Stimulated activated naive CD8-positive, alpha-beta T cell treated with anti-CD3 and anti-CD28 coated beads, Interleukin-15, Interleukin-2, amounts not matched to agents 100 ng/mL and 50 ng/mL, for 24 hours (primary cell): ENCODE measurements around the gene PALLD.

Experiments
- H3K27ac Mint-ChIP-seq: one replicate; pipeline ENCODE4 v1.8.0; 2021; ENCODE audit warnings: mild to moderate bottlenecking, mixed read lengths
- H3K27me3 Mint-ChIP-seq: one replicate; pipeline ENCODE4 v1.8.0; 2021; ENCODE audit warnings: mixed read lengths
- H3K36me3 Mint-ChIP-seq: one replicate; pipeline ENCODE4 v1.8.0; 2021; ENCODE audit warnings: low read depth, mixed read lengths
- H3K4me1 Mint-ChIP-seq: one replicate; pipeline ENCODE4 v1.8.0; 2021; ENCODE audit warnings: low read depth, mixed read lengths
- H3K4me3 Mint-ChIP-seq: one replicate; pipeline ENCODE4 v1.8.0; 2021; ENCODE audit warnings: mild to moderate bottlenecking, mixed read lengths
- H3K9me3 Mint-ChIP-seq: one replicate; pipeline ENCODE4 v1.8.0; 2021; ENCODE audit warnings: mixed read lengths

The PALLD gene

DNA sequence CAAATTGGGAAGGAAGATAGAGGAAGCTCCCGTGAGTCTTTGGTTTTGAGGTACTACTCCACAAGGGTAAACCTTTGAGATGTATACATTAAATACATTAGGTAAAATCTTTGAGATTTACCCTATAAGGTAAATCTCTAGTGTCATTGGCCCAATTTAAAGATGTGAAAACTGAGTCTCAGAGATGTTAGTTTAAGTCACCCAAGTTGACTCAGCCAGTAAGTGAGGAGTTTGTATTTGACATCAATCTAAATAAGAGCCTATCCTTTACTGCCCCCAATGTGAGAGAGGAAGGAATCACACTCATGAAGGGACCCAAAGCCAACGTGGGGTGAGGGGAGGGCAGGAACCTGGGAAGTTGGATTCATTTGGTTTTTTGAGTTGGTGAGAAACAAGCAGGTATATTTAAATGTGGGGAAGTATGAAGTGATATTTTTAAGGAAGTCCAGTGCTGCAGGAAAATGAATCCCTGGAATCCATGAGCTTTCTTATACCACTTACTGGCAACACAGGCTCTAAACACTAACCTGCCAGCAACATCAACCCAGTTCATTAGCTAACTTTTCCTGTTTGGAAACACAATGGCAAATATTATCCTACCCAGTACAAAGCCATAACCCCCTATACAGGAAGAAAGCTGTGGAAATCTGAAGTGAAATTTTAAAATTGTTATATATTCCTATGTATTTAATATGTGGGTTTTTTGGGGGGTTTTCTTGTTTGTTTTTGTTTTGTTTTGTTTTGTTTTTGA is 55.3 kb downstream of the PALLD start:
- Mint-ChIP-seq H3K36me3 (no peaks in the 10 kb centered on the region), H3K27me3 (no peaks in the 10 kb centered on the region), H3K4me3 (no peak overlapping the region), H3K4me1 (no peaks in the 10 kb centered on the region), H3K27ac (no peak overlapping the region), H3K9me3 (no peaks in the 10 kb centered on the region)

DNA sequence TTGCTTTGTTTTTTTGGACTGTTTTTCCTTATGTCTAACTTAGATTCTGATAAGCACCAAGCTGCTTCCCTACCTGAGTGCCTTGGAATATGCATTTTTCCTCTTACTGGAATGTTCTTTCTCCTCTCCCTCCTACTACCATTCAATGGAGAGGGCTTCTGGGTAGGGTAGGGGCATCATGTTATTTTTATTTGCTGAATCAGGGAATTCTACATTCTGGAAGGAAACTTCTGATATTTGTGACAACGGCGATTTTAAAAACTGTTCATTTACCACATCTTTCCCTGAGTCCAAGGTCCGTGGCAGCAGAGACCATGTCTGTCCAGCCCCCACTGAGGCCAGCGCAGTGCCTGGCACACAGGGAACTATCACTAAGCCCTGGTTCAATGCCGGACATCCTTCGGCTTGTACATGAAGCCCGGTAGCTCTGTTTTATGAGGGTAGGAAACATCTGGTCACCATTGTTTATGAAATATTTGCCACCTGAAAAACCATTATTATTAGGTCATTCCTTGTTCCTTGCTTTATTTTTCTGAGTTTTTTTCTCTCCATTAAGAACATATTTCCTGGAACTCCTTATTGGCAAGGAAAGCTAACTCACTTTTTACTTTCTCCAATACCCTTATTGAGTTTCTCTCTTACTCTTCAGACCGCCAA is 57.0 kb downstream of the PALLD start:
- Mint-ChIP-seq H3K4me3 (no peak overlapping the region), H3K27ac (no peak overlapping the region), H3K27me3 (peaks cover 8% of the 10 kb centered on the region)

DNA sequence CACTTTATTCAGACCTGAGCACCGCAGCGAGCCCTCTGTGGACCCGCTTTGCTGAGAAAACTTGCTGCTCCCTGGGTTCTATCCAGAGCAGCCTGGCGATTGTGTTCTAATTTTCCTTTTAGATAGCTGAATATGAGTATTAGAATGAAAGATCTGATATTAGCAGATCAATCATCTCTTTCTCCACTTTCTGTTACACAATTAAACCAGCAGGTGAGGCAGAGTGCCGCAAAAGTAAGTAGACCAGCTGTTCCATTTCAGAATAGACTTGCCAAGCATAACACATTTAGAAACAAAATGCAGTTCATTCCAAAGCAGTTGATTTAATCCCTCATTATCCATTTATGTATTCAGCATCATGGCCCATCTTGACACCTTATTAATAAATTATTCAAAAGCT is 58.6 kb downstream of the PALLD start:
- Mint-ChIP-seq H3K4me3 (no peak overlapping the region), H3K27me3 (peaks cover 8% of the 10 kb centered on the region), H3K36me3 (no peaks in the 10 kb centered on the region), H3K9me3 (no peaks in the 10 kb centered on the region), H3K27ac (no peak overlapping the region), H3K4me1 (no peaks in the 10 kb centered on the region)

More for the DNA sequence above, 57.0 kb downstream of the PALLD start:
- Mint-ChIP-seq H3K36me3 (no peaks in the 10 kb centered on the region), H3K9me3 (no peaks in the 10 kb centered on the region), H3K4me1 (no peaks in the 10 kb centered on the region)

DNA sequence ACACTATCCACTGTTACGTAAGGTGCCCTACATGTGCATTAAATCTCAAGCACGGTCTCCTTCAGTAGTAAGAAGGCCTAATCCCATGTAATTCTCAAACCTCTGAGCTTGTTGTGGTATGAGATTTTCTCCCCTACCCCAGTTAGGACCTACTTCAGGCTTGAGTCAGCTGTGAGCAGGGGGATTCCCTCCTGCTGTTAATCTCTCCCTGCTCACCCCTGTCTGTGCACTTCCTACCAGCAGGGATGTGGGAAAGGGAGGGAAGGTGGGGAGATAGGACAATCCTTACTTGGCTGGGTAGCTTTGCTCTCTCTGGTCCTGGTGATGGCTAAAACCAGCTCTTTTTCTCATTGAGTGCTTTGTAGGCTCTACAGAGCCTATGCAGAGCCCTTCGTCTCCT is 60.8 kb downstream of the PALLD start:
- H3K27me3 Mint-ChIP-seq, result peaks cover 10% of the 10 kb centered on the region
- H3K9me3 Mint-ChIP-seq, result no peaks in the 10 kb centered on the region
- no peak overlapping the region for H3K4me3 Mint-ChIP-seq
- no peaks in the 10 kb centered on the region for H3K36me3 Mint-ChIP-seq
- H3K27ac Mint-ChIP-seq, result no peak overlapping the region
- no peaks in the 10 kb centered on the region for H3K4me1 Mint-ChIP-seq

DNA sequence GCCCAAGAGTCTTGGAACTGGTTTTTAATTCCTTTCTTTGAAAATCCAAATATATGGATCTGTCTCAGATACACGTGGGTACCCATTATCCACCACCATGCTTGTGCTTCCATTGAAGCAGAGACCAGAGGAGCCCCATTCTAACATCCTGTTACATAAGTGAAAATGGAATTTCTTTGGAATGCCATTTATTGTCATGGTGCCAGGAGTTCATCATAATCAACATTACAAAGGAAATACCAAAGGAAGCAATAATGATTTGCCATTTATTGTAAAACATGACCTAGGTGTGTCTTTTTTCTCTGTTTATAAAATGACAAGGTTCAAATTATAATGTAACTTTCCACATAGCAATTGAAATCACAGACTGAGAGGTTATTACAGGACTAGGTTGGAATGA is 61.7 kb downstream of the PALLD start:
- no peaks in the 10 kb centered on the region for H3K4me1 Mint-ChIP-seq
- no peaks in the 10 kb centered on the region for H3K9me3 Mint-ChIP-seq
- no peak overlapping the region for H3K4me3 Mint-ChIP-seq

DNA sequence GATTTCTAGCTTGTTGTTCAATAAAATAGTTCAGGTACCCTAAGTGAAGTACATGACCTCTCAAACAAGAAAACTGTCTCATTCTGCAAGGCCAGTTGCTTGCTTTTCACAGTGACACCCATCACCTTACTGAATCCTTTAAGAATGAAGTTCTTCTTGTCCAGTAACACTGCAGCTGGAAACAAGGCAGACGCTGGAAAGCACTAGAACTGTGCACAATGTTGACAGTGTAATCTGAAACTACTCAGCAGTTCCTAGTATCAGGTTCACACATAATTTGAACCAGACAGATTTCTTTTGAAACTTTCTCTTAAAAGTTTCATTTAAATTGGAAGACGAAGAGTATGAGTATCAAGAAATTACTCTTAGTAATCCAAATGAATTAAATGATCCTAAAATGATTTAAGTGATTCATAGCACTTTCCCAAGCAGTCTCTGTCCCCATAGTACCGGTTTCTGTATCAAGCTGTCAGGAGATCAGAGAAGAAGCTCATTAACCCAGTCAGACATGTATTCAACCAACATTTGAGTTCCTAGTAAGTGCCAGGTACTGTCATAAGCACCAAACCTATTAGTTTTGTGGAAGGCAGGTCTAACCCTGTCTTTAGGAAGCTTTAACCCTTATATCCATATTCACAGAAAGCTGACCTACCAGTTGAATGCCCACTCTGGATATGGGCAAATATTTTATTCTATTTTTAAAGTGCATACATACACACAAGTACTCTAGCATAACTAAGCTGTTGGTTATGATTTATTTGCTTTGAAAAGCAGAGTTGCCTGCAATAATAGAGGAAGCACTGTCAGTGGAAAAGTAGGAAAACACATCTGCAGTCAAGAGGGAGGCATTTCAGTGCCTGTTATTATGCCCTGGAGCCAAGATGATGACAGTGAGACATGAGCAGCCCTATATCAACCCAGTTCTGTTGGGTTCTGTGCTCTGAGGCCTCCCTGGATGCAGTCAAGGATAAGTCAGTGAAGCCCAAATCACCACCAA is 63.6 kb downstream of the PALLD start:
- no peaks in the 10 kb centered on the region for H3K4me1 Mint-ChIP-seq
- no peak overlapping the region for H3K4me3 Mint-ChIP-seq
- no peaks in the 10 kb centered on the region for H3K9me3 Mint-ChIP-seq
- peaks cover 18% of the 10 kb centered on the region for H3K27me3 Mint-ChIP-seq
- no peak overlapping the region for H3K27ac Mint-ChIP-seq
- H3K36me3 Mint-ChIP-seq, result no peaks in the 10 kb centered on the region

More for the DNA sequence above, 61.7 kb downstream of the PALLD start:
- no peaks in the 10 kb centered on the region for H3K36me3 Mint-ChIP-seq
- no peak overlapping the region for H3K27ac Mint-ChIP-seq
- H3K27me3 Mint-ChIP-seq, result peaks cover 14% of the 10 kb centered on the region

DNA sequence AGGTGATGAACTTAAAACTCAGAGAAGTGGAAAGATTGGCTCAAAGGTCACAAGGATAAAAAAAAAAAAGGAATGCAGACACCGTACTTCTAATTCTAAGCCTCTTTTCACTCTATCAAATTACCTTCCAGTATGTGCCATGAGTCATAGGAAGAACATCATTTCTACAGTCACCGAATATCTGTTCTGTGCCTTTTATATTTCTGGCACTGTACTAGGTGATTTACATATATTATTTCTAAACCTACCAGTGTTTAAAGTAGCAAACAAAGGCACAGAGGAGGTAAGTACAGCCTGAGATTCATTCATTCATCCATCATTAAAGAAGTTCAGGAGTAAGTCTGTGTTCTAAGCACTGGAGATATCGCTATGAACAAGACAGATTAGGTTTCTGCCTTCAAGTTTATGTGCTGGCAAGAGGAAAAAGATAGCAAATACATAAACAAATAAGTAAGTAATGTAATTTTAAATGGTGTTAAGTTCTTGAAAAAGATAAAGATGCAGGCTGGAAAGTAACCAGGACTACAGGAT is 65.3 kb downstream of the PALLD start:
- H3K27me3 Mint-ChIP-seq, result peaks cover 18% of the 10 kb centered on the region
- H3K27ac Mint-ChIP-seq, result no peak overlapping the region
- H3K4me1 Mint-ChIP-seq, result no peaks in the 10 kb centered on the region
- H3K36me3 Mint-ChIP-seq, result no peaks in the 10 kb centered on the region
- no peak overlapping the region for H3K4me3 Mint-ChIP-seq
- H3K9me3 Mint-ChIP-seq, result no peaks in the 10 kb centered on the region

DNA sequence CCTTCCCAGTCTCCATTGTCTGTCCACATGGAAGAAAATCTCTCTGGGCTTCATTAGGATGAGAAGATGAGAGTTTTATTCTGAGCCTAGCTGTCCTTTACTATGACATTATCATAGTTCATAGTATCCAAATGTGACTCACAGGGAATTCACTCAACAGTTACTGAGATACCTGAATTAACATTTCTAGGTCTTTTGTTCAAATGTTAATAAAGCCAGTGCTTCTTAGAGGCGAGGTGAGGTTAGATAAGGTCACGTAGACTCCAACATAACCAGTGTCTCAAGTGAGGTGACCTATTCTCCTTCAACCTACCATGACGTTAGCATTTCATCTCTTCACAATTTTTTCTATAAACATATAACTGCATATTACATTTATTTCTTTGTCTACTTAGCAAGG is 67.2 kb downstream of the PALLD start:
- H3K27me3 Mint-ChIP-seq, result peaks cover 9% of the 10 kb centered on the region
- H3K4me3 Mint-ChIP-seq, result no peak overlapping the region
- peaks cover 3% of the 10 kb centered on the region for H3K4me1 Mint-ChIP-seq
- H3K9me3 Mint-ChIP-seq, result no peaks in the 10 kb centered on the region
- H3K27ac Mint-ChIP-seq, result no peak overlapping the region
- no peaks in the 10 kb centered on the region for H3K36me3 Mint-ChIP-seq

DNA sequence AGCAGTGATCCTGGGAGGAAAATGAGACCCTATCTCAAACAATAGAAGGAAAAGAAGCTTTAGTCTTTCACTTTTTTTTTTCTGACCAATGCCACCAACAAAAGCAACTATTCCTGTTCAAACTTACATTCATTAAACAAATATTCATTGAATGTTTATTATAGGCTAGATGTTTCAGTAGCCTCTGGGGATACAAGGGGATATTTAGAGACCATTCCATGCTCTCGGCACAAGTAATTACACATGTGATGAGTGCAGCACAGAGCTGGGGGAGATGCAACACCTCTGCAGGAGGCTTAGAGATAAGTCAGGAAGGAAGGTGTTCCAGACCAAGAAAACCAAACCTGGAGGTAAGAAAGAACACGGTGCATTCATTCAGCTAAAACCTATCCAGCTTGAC is 68.3 kb downstream of the PALLD start:
- H3K36me3 Mint-ChIP-seq, result no peaks in the 10 kb centered on the region
- no peak overlapping the region for H3K27ac Mint-ChIP-seq
- H3K4me3 Mint-ChIP-seq, result no peak overlapping the region
- peaks cover 12% of the 10 kb centered on the region for H3K4me1 Mint-ChIP-seq
- no peaks in the 10 kb centered on the region for H3K9me3 Mint-ChIP-seq
- H3K27me3 Mint-ChIP-seq, result peaks cover 9% of the 10 kb centered on the region

DNA sequence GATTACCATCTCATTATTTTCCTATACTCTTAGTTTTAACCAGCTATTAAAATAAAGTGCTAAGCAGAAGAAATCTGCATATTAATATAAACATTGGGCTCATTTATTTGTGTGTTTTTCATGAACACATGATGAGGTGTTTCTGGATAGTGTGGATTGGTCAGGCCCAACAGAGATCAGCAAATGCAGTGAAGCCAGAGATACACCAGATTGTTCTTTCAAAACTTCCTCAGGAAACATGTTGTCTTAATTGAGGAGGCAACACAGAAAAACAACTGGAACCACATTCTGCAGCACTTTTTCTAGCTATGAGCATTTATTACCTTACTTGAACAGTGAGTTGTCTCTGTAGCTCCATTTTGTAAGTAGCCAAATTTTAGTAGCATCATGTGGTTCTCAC is 69.9 kb downstream of the PALLD start:
- Mint-ChIP-seq H3K4me3 (no peak overlapping the region), H3K9me3 (no peaks in the 10 kb centered on the region), H3K27ac (no peak overlapping the region), H3K27me3 (peaks cover 9% of the 10 kb centered on the region), H3K4me1 (peaks cover 12% of the 10 kb centered on the region), H3K36me3 (no peaks in the 10 kb centered on the region)

DNA sequence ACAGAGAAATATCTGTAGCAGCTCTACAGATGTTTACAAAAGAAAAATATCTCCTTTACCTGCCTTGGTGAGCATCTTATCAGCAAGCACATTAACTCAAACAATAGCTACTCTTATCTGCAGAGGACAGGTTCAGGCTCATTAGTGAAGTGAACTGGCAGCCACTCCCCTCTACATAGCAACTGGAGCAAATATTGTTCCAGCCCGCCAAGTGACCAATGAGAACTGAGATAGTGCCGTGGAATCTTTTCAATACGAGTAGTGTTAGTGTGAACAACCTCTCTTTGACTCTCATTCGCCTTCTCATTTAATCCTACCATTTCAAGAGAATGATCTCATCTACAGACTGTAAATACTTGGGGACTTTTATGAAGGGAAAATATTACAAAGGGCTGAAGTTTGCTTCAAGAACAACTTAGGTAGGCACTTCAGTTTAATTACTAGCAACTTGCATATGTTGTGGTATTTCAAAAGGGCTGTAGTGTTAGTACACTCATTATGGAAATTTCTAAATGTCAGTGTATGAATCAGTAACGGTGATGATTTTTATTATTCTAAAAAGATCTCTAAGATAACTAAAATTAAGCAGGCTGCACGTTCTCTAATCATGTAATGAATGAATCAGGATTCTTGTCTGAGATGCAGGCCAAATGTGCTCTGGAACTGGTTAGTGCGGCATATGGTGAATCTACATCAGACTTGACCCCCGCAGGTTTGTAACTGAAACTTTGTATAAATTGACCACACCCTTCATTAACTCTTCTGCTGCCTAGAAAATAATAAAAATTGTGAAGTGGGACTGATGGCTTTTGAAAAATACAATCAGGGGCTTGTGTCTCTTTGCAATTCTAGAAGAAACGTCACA is 72.4 kb downstream of the PALLD start:
- H3K9me3 Mint-ChIP-seq, result no peaks in the 10 kb centered on the region
- peak overlapping the region; percentile 69 for H3K27ac Mint-ChIP-seq
- peaks cover 27% of the 10 kb centered on the region for H3K4me1 Mint-ChIP-seq
- H3K27me3 Mint-ChIP-seq, result peaks cover 4% of the 10 kb centered on the region
- H3K4me3 Mint-ChIP-seq, result no peak overlapping the region
- H3K36me3 Mint-ChIP-seq, result no peaks in the 10 kb centered on the region

DNA sequence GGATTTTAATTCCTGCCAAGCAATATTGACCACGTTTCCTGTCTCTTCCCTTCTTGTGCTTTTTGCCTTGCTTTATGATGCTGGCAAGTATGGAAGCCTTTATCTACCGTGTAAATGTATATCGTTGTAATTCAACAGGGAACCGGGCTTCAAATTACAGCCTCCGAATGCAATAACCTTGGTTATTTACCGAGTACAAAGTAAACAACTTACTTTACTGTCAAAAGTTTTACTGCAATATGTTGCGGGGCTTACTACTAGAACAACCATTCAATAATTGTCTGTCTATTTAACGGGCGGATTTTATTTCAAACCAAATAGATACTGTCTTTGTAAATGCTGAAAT is 73.1 kb downstream of the PALLD start:
- H3K36me3 Mint-ChIP-seq, result no peaks in the 10 kb centered on the region
- H3K4me3 Mint-ChIP-seq, result no peak overlapping the region
- H3K27ac Mint-ChIP-seq, result no peak overlapping the region
- peaks cover 4% of the 10 kb centered on the region for H3K27me3 Mint-ChIP-seq
- H3K4me1 Mint-ChIP-seq, result peaks cover 30% of the 10 kb centered on the region
- H3K9me3 Mint-ChIP-seq, result no peaks in the 10 kb centered on the region

DNA sequence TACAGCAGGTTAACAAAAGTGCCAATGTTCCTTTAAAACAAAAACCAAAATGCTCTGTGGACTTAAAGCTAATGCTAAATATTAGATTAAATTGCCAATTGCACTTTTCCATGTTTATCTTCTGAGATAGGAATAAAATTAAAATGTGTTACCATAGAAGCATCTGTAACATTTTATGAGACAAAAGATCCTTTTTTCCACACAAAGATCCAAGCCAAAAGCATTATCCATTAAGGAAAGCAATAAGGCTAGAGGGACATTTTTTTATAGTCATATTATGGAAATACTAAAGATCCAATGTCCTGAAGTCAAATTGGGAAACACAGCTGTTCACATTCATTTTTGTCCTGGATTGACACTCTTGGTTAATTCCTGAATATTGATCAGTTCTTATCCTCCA is 73.6 kb downstream of the PALLD start:
- peaks cover 36% of the 10 kb centered on the region for H3K4me1 Mint-ChIP-seq
- H3K27ac Mint-ChIP-seq, result no peak overlapping the region
- H3K27me3 Mint-ChIP-seq, result no peaks in the 10 kb centered on the region
- H3K36me3 Mint-ChIP-seq, result no peaks in the 10 kb centered on the region
- no peak overlapping the region for H3K4me3 Mint-ChIP-seq
- H3K9me3 Mint-ChIP-seq, result no peaks in the 10 kb centered on the region

DNA sequence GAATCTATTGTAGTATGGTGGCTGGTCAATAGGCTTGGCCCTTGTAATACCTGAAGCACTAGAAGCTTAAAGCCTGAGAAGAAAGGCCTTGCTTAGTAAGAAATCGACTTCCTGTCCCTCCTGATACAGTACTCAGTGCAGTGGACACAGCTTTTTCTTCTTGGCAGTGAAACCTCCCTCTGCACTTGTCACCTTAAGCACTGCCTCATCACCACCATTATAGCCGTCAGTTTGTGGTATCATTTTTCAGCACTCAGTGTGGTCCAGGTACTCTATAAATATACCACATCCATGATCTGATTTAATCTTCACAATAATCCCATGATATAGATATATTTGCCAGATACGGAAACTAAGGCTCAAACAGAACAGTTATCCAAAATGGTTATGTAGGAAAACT is 75.2 kb downstream of the PALLD start:
- Mint-ChIP-seq H3K4me3 (no peak overlapping the region), H3K4me1 (peaks cover 36% of the 10 kb centered on the region), H3K27me3 (no peaks in the 10 kb centered on the region)

More for the DNA sequence above, 75.2 kb downstream of the PALLD start:
- Mint-ChIP-seq H3K27ac (no peak overlapping the region), H3K9me3 (no peaks in the 10 kb centered on the region), H3K36me3 (no peaks in the 10 kb centered on the region)
